Measurements from ENCODE around the gene RAB39A.

The RAB39A gene

DNA sequence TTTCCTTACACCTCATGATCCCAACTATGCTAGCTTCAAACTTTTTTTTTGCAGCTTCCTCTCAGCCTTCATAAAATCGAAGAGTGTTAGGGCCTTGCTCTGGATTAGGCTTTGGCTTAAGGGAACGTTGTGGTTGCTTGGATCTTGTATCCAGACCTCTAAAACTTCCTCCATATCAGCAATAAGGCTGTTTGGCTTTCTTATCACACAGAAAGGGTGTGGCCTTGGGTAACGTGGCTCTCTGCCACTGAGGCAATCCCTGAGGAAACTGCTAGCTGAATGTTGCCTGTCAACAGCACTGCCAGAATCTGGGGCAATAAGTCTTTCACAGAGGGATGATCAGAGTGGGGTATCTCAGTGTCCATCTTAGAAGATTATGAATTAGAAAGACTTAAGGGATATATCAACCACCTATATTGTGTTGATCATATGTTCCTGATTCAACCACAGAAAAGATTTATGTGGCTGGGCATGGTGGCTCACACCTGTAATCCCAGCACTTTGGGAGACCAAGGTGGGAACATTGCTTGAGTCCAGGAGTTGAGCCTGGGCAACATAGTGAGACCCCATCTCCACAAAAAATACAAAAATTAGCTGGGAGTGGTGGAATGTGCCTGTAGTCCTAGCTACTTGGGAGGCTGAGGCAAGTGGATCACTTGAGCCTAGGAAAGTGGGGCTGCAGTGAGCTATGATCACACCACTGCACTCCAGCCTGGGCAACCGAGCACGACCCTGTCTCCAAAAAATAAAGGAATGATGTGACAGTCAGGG lies 67.9 kb downstream of the RAB39A start:
- no peak for TF ChIP-seq ZNF274 (IDR thresholded peaks at IDR 0.05; ENCODE audit: low read depth, low read length)
- H3K4me3 ChIP-seq (ENCODE audit: low read length), result no peak overlapping the region

DNA sequence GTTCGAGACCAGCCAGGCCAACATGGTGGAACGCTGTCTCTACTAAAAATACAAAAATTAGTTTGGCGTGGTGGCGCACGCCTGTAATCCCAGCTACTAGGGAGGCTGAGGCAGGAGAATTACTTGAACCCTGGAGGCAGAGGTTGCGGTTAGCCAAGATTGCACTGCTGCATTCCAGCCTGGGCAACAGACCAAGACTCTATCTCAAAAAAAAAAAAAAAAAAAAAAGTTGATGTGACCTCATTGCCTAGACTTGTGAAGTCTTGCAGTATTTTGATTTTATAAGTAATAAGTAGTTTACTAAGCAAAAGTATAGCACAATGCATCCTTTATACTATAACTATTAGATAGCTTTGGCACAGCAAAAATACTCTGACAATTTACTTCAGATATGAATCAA lies 70.5 kb downstream of the RAB39A start:
- no peak for TF ChIP-seq ZNF274 (IDR thresholded peaks at IDR 0.05; ENCODE audit: low read depth, low read length)
- H3K4me3 ChIP-seq (ENCODE audit: low read length), result no peak overlapping the region

- TF ChIP-seq ZNF274 (IDR thresholded peaks at IDR 0.05; ENCODE audit: low read depth, low read length), result no peak
- H3K4me3 ChIP-seq (ENCODE audit: low read length), result no peak overlapping the region
These were observed 71.7 kb downstream of the RAB39A start for GRCh38 chr11:107999759-108000455.

- H3K4me3 ChIP-seq (ENCODE audit: low read length), result no peak overlapping the region
- no peak for TF ChIP-seq ZNF274 (IDR thresholded peaks at IDR 0.05; ENCODE audit: low read depth, low read length)
These were observed 74.2 kb downstream of the RAB39A start for GRCh38 chr11:108002476-108002875.

DNA sequence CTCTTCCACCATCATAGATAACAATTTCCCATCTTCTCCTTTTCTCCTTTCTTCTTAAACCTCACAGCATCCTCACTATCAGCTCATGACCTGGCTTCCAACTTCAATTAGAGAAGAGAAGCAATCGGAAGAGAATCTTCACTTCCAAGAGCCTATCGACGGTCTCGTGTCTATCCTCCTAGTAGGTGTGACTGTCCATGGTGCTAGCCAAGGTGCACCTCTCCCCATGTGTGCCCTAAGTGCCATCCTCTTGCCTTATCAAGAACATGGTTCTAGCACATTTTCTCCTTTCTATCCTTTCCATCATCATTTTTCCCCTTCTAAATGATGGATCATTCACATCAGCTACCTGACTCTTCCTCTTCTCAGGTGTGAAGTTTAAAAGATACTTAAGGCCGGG lies 75.4 kb downstream of the RAB39A start:
- no peak overlapping the region for H3K4me3 ChIP-seq (ENCODE audit: low read length)
- TF ChIP-seq ZNF274 (IDR thresholded peaks at IDR 0.05; ENCODE audit: low read depth, low read length), result no peak

- TF ChIP-seq ZNF274 (IDR thresholded peaks at IDR 0.05; ENCODE audit: low read depth, low read length), result no peak
- H3K4me3 ChIP-seq (ENCODE audit: low read length), result no peak overlapping the region
These were observed 79.6 kb downstream of the RAB39A start for GRCh38 chr11:108007819-108008218.

GRCh38 chr11:108008656-108009496 lies 80.6 kb downstream of the RAB39A start, which contains the start of gene CUL5:
TSS of gene CUL5 (plus strand) at chr11:108008898. CDS start at chr11:108009349, 451 bp downstream.
- TF ChIP-seq ZNF274 (IDR thresholded peaks at IDR 0.05; ENCODE audit: low read depth, low read length), result no peak
- peak within 1 kb of the TSS; percentile 88 for H3K4me3 ChIP-seq (ENCODE audit: low read length)

DNA sequence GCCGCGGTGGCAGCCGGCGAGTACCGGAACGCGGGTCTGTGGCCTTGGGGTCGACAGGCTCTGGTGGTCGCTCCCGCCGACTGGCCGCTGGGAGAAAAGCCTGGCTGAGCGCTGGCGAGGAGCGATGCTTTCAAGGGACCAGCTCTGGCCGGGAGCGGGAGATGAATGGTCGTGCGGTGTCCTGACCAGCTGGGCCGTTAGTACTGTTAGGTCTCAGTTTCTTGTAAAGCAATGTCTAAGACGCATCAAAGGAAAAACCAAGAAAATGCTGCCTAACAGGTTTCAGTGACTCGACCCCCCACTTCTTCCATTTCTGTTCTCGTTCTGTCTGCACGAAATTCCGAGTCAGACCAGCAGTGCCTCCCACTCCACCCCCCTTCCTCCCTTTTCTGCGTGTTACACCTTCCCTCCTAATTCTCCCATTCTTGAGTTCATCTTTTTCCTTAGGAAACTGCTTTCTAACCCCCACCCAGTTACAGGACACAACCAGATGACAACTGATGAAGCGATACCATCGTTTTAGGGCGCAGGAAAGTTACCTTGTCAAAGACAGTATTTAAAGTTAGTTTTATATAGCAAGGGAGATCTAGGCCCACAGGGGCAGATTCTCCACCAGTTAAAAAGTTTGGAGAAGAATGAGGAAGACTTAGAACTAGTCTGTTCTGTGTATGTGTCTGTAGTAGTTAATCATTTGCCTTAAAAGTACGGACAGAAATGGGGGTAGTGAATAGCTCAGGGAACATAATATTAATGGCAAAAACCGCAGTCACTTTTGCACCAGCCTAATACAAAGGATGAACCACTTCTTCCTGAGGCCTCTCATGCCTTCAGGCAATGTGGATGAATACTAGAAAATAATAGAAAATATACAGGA lies 81.5 kb downstream of the RAB39A start:
- H3K4me3 ChIP-seq (ENCODE audit: low read length), result peak overlapping the region; percentile 88
- TF ChIP-seq ZNF274 (IDR thresholded peaks at IDR 0.05; ENCODE audit: low read depth, low read length), result no peak

- no peak for TF ChIP-seq ZNF274 (IDR thresholded peaks at IDR 0.05; ENCODE audit: low read depth, low read length)
- H3K4me3 ChIP-seq (ENCODE audit: low read length), result no peak overlapping the region
These were observed 84.0 kb downstream of the RAB39A start for GRCh38 chr11:108012139-108012725.
